Activated T-helper 9 cell treated with anti-CD3 and anti-CD28 coated beads, Interleukin-2, amount 50 U/mL, for 16 hours (primary cell): ENCODE results near the gene WIPF2.
"Not testable (repeated sequence)": the region's sequence is repeated elsewhere in the genome, so short reads cannot be mapped to it uniquely, and the experiment has no call there.

Source experiments
- DNase-seq: peaks from one replicate; pipeline ENCODE4 v3.0.0-alpha.2; 2020; ENCODE audit warnings: low read depth

The WIPF2 gene

DNA sequence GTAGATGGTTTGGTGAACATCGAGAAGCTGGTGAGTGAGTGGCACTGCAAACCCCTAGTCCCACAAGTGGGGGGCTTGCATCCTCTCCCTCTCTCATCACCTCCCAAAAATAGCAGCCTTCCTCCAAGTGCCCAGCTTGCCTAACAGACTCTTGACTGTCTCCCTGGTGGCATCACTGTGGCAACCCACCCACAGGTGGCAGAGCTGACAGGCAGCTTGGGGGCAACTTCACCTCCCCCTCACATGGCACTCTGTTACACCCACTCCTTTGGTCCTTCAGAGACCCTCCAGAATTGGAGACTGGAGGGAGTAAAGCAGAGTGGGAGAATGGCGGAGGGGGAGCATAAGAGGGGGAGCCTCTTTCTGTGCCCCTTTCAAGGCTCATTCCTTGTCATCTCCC lies 26.1 kb upstream of the WIPF2 start:
- no peak for DNase-seq

- no peak for DNase-seq
Measured at GRCh38 chr17:40194821-40195220, 24.3 kb upstream of the WIPF2 start.

DNA sequence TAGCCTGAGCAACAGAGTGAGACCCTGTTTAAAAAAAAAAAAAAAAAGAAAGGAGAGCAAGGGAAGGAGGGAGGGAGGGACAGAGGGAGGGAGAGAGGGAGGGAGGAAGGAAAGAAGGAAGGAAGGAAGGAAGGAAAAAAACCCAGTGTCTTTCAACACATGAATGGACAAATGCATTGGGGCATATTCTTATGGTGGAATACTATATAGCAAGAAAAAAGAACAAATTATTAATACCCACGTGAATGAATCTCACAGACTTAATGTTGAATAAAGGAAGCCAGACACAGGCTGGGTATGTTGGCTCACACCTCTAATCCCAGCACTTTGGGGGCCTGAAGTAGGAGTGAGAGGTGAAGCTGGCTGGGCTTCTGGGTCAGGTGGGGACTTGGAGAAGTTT lies 21.6 kb upstream of the WIPF2 start:
- DNase-seq, result no peak

DNA sequence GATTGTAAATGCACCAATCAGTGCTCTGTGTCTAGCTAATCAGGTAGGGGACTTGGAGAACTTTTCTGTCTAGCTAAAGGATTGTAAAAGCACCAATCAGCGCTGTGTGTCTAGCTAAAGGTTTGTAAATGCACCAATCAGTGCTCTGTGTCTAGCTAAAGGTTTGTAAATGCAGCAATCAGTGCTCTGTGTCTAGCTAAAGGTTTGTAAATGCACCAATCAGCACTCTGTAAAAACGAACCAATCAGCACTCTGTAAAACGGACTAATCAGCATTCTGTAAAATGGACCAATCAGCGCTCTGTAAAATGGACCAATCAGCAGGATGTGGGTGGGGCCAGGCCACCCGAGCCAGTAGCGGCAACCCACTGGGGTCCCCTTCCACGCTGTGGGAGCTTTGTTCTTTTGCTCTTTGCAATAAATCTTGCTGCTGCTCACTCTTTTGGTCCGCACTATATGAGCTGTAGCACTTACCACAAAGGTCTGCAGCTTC lies 21.1 kb upstream of the WIPF2 start:
- not testable (repeated sequence) for DNase-seq

DNA sequence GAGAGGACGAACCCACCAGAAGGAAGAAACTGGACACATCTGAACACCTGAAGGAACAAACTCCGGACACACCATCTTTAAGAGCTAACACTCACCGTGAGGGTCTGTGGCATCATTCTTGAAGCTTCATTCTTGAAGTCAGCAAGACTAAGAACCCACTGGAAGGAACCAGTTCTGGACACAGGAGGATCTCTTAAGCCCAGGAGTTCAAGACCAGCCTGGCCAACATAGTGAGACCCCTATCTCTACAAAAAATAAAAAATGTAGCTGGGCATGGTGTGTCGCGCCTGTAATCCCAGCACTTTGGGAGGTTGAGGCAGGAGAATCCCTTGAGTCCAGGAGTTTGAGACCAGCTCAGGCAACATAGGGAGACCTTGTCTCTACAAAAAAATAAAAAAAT lies 20.5 kb upstream of the WIPF2 start:
- DNase-seq, result no peak

GRCh38 chr17:40203131-40203530 lies 16.0 kb upstream of the WIPF2 start:
- no peak for DNase-seq

DNA sequence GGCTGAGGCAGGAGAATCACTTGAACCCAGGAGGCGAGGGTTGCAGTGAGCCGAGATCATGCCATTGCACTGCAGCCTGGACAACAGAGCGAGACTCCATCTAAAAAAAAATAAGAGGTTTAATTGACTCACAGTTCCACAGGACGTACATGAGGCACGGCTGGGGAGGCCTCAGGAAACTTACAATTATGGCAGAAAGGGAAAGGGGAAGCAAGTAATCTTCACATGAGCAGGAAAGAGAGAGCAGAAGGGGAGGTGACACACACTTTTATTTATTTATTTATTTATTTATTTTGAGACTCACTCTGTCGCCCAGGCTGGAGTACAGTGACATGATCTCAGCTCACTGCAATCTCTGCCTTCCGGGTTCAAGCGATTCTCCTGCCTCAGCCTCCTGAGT lies 12.9 kb upstream of the WIPF2 start:
- not testable (repeated sequence) for DNase-seq

DNA sequence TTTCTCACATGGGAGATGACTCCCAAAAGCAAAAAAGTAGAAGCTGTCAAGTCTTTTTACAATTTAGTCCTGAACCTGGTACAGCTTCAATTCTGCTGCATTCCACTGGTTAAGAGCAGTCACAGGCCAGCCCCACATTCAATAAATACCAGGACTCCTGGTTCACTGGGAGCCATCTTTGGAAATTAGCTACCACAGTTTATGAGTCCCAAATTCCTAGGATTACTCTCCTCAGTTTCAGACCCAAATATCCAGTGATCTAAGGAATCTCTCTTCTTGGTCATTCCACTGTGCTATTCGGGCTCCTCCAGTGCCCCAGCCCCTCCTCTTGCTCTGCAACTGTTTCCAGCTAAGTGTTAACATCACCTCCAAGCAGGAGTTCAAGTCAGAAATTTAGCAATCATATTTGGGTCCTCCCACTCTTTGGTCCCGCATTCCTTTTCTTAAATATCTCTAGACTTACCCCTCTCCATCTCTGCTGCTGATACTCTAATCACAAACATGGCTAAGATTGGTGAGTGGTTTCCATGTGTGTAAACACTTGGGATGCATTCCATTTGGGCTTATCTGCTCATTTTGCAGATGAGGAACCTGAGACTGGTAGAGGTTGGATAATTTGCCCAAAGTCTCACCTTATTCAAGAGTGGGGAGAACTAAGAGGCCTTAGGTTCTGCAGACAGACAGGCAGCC lies 9.6 kb upstream of the WIPF2 start:
- DNase-seq, result no peak

- not testable (repeated sequence) for DNase-seq
Measured at GRCh38 chr17:40213914-40214313, 5.2 kb upstream of the WIPF2 start.

DNA sequence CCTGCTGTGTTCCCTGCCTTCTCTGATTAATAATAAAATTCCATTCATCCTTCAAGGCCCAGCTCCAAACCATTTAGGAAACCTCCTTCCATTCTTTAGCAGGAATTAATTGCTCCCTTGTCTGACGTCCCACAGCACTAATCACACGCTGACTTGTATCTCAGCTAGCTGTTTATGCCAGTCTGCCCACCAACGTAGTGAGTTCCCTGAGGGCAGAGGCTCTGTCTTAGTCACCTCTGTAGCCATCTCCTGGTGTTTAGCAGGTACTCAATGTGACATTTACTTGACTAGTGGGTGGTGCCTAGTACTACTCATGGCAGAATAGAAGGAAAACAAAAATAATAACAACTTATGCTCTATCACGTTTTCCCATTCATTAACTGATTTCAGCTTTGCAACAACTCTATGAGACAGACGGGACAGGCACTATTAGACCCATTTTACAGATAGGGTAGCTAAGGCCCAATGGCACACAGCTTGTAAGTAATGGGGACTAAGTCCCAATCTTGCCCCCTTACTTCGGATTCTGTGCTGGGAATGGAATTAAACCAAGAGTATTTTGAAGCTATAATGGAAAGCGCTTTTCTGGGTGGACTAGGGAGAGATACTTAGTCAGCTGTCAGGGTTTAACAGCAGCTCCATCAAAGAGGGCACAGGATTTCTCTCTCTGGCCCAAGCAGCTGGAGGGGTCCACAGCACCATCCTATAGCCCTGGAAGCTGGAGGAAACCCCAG lies 931 bp upstream of the WIPF2 start:
- no peak for DNase-seq

- peak; percentile 5 for DNase-seq
Measured at GRCh38 chr17:40219594-40220338, 662 bp downstream of the WIPF2 start.

- no peak for DNase-seq
Measured at GRCh38 chr17:40224718-40225550, 5.8 kb downstream of the WIPF2 start.

GRCh38 chr17:40229146-40229545 lies 10.0 kb downstream of the WIPF2 start:
- not testable (repeated sequence) for DNase-seq

DNA sequence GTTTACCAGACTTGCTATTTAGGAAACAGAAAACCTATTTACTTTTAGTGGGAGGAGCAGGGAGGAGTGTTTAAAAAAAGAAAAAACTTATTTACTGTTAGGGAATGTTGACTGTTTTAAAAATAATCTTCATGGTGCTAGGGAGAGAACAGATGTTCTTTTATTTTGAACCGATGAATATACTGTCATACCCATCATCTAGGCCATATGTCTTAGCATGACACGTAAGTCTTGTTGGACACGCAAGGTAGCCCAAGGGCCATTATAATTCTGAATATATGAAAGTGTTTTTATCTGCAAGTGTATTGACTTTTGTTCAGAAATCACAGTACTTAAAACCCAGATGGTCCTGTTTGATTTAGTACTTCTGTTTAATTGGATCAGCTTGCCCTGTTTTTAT lies 11.6 kb downstream of the WIPF2 start:
- no peak for DNase-seq

DNA sequence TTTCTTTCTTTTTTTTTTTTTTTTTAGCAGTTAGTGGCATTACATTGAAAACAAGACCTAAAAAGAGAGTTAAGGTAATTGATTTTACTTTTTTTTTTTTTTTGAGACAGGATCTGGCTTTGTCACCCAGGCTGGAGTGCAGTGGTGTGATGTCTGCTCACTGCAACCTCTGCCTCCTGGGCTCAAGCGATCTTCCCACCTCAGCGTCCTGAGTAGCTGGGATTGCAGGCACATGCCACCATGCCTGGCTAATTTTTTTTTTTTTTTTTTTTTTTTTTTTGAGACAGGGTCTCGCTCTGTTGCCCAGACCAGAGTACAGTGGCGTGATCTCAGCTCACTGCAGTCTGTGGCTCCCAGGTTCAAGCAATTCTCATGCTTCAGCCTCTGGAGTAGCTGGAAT lies 12.8 kb downstream of the WIPF2 start:
- not testable (repeated sequence) for DNase-seq

DNA sequence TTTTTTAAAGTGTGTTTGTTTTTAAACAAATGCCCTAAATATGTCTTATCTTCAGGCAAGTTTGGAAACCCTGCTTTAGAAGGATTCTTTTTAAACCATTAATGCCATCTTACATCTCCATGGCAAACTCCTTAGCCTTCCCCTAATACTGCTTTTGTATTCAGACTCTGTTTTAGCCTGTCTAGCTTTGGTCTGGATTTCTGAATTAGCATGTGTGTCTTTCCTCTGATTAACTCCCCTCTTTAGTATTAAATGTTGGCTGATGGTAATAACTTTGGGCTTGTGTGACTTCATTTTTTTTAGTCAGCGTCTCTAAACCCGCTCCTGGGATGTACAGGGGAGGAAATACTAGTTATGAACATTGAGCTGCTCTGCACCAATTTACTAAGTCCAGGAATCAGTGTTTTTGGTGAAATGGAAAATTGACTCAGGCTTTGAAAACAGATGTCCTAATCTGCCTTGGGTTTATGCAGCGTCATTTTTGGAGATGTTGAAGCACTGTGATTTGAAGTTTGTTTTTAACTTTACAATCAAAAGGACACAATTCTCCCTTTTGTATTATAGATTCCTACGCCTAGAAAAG lies 22.2 kb downstream of the WIPF2 start:
- DNase-seq, result no peak

- DNase-seq, result no peak
Measured at GRCh38 chr17:40242774-40243173, 23.7 kb downstream of the WIPF2 start.

- DNase-seq, result no peak
Measured at GRCh38 chr17:40243761-40244160, 24.7 kb downstream of the WIPF2 start.

DNA sequence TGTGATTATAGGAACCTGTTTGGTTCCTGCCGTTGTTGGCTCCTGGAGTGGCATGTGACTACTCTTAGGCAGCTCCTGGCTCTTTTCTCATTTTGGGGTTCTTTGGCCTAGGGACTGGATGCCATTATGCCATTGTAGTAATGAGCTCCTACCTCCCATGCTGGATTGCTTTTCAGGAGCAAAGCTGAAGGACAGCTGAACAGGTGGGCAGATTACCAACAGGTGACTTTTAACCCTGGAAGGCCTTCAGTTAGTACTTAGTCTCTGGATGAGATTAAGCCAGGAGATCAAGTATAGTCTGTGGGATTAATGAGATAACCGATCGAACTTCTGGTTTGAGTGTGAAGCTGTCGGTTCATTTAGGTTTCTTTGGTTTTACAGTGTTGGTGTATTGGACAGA lies 25.2 kb downstream of the WIPF2 start:
- no peak for DNase-seq

GRCh38 chr17:40247926-40248495 lies 28.9 kb downstream of the WIPF2 start:
- no peak for DNase-seq

DNA sequence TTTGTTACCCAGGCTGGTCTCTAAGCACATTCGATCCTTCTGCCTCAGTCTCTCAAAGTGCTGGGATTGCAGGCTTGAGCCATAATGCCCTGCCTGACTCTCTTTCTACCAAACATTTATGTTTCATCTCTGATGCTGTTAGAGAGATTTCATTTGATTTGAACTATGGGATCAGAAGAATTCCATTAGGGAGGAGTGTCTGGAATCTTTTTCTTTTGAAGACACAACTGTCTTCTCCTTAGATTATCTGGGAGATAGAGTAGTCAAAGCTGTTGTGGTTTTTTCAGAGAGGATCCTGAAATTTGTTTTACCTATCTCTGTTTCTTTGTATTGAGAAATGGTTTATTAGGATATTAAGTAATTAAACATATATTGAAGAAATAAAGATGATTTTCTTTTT lies 29.4 kb downstream of the WIPF2 start:
- no peak for DNase-seq
